HG02798 (cell line): ENCODE data around the gene CFAP99.

Source experiments
- ATAC-seq: cut with Tn5 transposase; IDR thresholded peaks from one replicate; pipeline ENCODE4 v1.9.1; 2021; ENCODE audit warnings: mild to moderate bottlenecking; ENCODE audit not compliant: unreplicated experiment, poor library complexity

Gene CFAP99

GRCh38 chr4:2494992-2495391 lies 76.2 kb downstream of the CFAP99 start:
- no peak for ATAC-seq

DNA sequence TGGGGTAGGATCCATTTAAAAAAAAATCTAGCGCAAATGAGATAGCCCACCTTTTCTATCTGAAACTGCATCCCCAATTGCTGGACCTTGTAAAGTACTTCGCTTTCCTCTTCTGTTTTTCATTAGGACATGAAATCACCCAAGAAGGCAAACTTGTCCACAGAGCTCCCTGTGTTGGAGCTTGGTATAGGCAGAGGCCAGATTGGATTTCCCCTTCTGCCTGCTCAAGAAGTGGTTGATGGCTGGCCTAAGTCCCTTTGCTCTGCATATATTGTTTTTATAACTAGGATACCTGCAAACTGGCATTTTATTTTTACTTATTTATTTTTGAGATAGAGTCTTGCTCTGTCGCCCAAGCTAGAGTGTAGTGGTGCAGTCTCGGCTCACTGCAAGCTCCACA lies 78.6 kb downstream of the CFAP99 start:
- no peak for ATAC-seq

- ATAC-seq: peak; percentile 93
Measured at GRCh38 chr4:2497931-2498330, 79.2 kb downstream of the CFAP99 start.

GRCh38 chr4:2500547-2500946 lies 81.8 kb downstream of the CFAP99 start:
- ATAC-seq: no peak

- no peak for ATAC-seq
Measured at GRCh38 chr4:2501034-2501594, 82.4 kb downstream of the CFAP99 start.

GRCh38 chr4:2503809-2504208 lies 85.1 kb downstream of the CFAP99 start:
- no peak for ATAC-seq

- ATAC-seq: no peak
Measured at GRCh38 chr4:2507259-2507658, 88.5 kb downstream of the CFAP99 start.

DNA sequence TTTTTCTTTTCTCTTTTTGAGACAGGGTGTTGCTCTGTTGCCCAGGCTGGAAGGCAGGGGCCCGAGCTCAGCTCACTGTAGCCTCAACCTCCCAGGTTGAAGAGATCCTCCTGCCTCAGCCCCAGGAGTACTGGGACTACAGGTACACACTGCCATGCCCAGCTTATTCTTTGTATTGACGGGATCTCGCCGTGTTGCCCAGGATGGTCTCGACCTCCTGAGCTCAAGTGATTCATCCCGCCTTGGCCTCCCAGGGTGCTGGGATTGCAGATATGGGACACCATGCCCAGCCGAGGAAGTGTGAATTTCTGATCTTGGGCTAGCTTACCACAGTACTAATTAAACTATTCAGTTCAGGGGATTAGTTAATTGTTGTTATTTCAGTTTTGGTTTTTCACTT lies 89.1 kb downstream of the CFAP99 start:
- ATAC-seq: no peak

DNA sequence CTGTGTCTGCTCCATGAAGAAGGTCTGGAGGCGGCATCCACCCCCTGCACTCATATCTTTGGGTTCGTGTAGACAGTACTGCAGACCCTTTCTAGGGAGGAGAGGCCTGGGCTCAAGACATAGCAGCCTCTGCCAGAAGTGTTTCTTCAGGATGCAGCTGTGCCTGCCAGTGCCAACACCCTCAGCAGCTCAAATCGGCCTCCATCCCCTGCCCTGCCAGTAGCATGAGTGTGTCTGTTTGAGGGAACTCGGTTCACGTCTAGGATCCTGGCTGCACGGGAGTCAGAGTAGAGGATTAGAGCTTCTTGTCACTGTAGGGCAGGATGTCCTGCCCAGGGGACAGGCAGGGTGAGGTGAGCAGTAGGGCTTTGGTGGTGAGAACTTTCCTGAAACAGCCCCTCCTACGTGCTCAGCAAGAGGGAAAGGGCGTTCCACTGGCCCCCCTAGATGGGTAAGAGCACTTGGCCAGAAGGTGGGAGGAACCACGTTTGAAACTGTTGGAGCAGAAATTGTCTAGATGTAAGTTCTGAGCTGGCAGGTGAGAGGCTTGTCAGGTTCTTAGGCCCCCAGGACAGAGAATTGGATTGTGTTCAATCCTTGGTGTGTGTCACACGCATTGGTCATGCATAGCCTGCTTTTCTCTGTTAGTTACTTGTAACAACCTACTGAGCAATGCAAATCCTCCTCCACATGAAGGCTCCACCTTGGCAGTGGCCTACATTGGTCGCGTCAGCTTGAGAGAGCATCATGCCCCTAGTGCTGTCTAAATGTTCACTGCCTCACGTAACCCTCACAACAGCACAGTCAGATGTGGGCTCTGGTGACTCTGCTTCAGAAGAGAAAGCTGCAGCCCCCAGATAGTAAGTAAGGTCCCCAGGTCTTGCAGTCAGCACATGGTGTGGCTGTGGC lies 91.8 kb downstream of the CFAP99 start:
- no peak for ATAC-seq

DNA sequence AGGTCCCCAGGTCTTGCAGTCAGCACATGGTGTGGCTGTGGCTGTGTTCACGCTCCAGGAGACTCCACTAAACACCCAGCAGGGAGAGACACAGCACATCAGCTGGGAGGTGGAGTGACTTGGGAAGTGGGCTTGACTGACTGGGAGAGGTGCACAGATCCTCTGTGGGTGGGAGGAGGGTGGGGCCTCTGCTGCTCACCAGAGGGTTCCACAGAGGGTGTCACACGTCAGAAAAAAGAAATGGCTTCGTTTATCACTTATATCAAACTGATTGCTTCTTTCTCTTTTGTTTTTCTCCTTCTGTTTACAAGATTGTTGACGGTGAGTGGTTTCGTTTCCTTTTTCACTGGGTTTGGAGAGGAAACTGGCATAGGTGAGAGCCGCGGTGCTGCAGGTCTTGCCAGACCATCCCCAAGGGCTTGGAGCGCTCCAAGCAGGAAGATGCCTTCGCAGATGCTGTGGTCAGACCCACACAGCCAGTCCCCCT lies 92.9 kb downstream of the CFAP99 start:
- ATAC-seq: no peak
